ENCODE results near the gene OSBPL5. TPM values are rescaled to one million over a fixed set of nuclear protein-coding genes. Genes with fewer than 3 reads are reported as not detected.

Gene OSBPL5
- polyA plus RNA-seq, 3 donors, result 3.1 to 30.3 (median 6.8) TPM

GRCh38 chr11:3081386-3081751 is 83.7 kb downstream of the OSBPL5 start:
- Histone ChIP-seq H4K20me1 (ENCODE audit: insufficient read depth, low read length) (no peaks in the 10 kb centered on the region), H2AFZ (ENCODE audit: insufficient read depth, low read depth, low read length, poor library complexity, severe bottlenecking) (no peak overlapping the region), H3K79me2 (ENCODE audit: insufficient read depth, low read length) (no peaks in the 10 kb centered on the region), H3K4me2 (replicated peaks; ENCODE audit: extremely low read depth, low read length, poor library complexity, severe bottlenecking) (no peak overlapping the region), H3K27me3 (ENCODE audit: control insufficient read depth in 2 of 2, insufficient read depth in 2 of 2, low read length in 2 of 2) (peaks cover 0 to 2% of the 10 kb centered on the region in 2 donors), H3K36me3 (replicated peaks in 1 of 2; ENCODE audit: control insufficient read depth in 1 of 2, insufficient read depth in 2 of 2, low read length in 2 of 2) (no peaks in the 10 kb centered on the region), H3K27ac (ENCODE audit: low read depth in 1 of 2, low read length in 2 of 2) (no peak overlapping the region), H3K4me3 (replicated peaks in 1 of 3; ENCODE audit: low read depth in 2 of 3, low read length in 3 of 3) (no peak overlapping the region), H3K4me1 (ENCODE audit: control insufficient read depth in 1 of 2, insufficient read depth in 2 of 2, low read length in 2 of 2) (no peaks in the 10 kb centered on the region), H3K9me3 (replicated peaks in 1 of 2; ENCODE audit: control insufficient read depth in 1 of 2, insufficient read depth in 1 of 2, low read length in 2 of 2) (no peaks in the 10 kb centered on the region), H3K9ac (ENCODE audit: insufficient read depth, low read length, poor library complexity, severe bottlenecking) (no peak overlapping the region)
- H3K4me1 Mint-ChIP-seq, result no peaks in the 10 kb centered on the region
- DNase-seq, result no peak
- intact Hi-C loops (cut with micrococcal nuclease), result no loop called here
- H3K9me3 Mint-ChIP-seq, result peaks cover 0 to 4% (median 0%) of the 10 kb centered on the region in 7 donors
- no peak overlapping the region for H3K27ac Mint-ChIP-seq
- H3K36me3 Mint-ChIP-seq, result no peaks in the 10 kb centered on the region
- H3K27me3 Mint-ChIP-seq (ENCODE audit: low read depth in 3 of 3), result peaks cover 3 to 31% (median 12%) of the 10 kb centered on the region in 3 donors
- no CpG with 5 or more reads among the region's 6 CpGs for WGBS (ENCODE audit: insufficient coverage)
- no peak for TF ChIP-seq CTCF (IDR thresholded peaks at IDR 0.05)
- no peak overlapping the region for H3K4me3 Mint-ChIP-seq

- no peak overlapping the region for H3K4me3 ChIP-seq (replicated peaks in 1 of 3; ENCODE audit: low read depth in 2 of 3, low read length in 3 of 3)
- H3K36me3 ChIP-seq (replicated peaks in 1 of 2; ENCODE audit: control insufficient read depth in 1 of 2, insufficient read depth in 2 of 2, low read length in 2 of 2), result no peaks in the 10 kb centered on the region
- H3K9me3 Mint-ChIP-seq, result peaks cover 0 to 4% (median 0%) of the 10 kb centered on the region in 7 donors
- H2AFZ ChIP-seq (ENCODE audit: insufficient read depth, low read depth, low read length, poor library complexity, severe bottlenecking), result no peak overlapping the region
- no peak overlapping the region for H3K4me3 Mint-ChIP-seq
- H3K27me3 Mint-ChIP-seq (ENCODE audit: low read depth in 3 of 3), result peaks cover 3 to 30% (median 12%) of the 10 kb centered on the region in 3 donors
- H3K27ac Mint-ChIP-seq, result no peak overlapping the region
- DNase-seq, result no peak
- no peak overlapping the region for H3K4me2 ChIP-seq (replicated peaks; ENCODE audit: extremely low read depth, low read length, poor library complexity, severe bottlenecking)
- intact Hi-C loops (cut with micrococcal nuclease), result no loop called here
- H3K9me3 ChIP-seq (replicated peaks in 1 of 2; ENCODE audit: control insufficient read depth in 1 of 2, insufficient read depth in 1 of 2, low read length in 2 of 2), result no peaks in the 10 kb centered on the region
- no peaks in the 10 kb centered on the region for H3K79me2 ChIP-seq (ENCODE audit: insufficient read depth, low read length)
- WGBS (ENCODE audit: insufficient coverage), result 90% methylated on average over 12 of the region's 13 CpGs
- H3K4me1 ChIP-seq (ENCODE audit: control insufficient read depth in 1 of 2, insufficient read depth in 2 of 2, low read length in 2 of 2), result no peaks in the 10 kb centered on the region
- peaks cover 0 to 2% of the 10 kb centered on the region in 2 donors for H3K27me3 ChIP-seq (ENCODE audit: control insufficient read depth in 2 of 2, insufficient read depth in 2 of 2, low read length in 2 of 2)
- no peaks in the 10 kb centered on the region for H4K20me1 ChIP-seq (ENCODE audit: insufficient read depth, low read length)
- no peak for TF ChIP-seq CTCF (IDR thresholded peaks at IDR 0.05)
- no peaks in the 10 kb centered on the region for H3K36me3 Mint-ChIP-seq
- no peak overlapping the region for H3K27ac ChIP-seq (ENCODE audit: low read depth in 1 of 2, low read length in 2 of 2)
- no peak overlapping the region for H3K9ac ChIP-seq (ENCODE audit: insufficient read depth, low read length, poor library complexity, severe bottlenecking)
- no peaks in the 10 kb centered on the region for H3K4me1 Mint-ChIP-seq
These were observed 84.3 kb downstream of the OSBPL5 start for GRCh38 chr11:3080733-3081385.
